Measurements from ENCODE around the gene GPX1.

Gene GPX1

GRCh38 chr3:49316696-49317457 lies 41.3 kb downstream of the GPX1 start:
- no peak for DNase-seq

GRCh38 chr3:49313896-49314688 lies 44.1 kb downstream of the GPX1 start:
- DNase-seq: no peak

DNA sequence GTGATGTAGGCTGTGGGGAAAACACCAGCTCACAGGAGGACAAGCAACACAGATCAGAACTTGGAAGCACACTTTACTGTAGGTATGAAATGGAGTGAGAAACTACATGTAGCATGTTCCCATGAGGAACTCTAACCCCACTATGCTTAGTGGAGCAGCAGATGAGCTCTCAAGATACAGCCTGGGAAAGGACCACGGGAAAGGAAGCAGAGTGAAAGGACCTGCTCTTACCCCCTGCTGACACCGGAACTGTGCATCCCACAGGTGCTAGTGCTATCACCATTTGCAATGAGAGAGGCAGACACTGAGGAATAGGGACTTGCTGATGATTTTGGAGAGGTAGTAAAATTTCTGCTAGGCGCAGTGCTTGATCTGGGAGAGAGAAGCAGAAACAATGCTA lies 46.9 kb downstream of the GPX1 start:
- no peak for DNase-seq

GRCh38 chr3:49310677-49311076 lies 47.5 kb downstream of the GPX1 start:
- DNase-seq: no peak

Measured in right kidney (tissue), 1 donor.